A549 (cell line): ENCODE measurements around the gene CYP2S1.

ENCODE experiments used
- CTCF ChIP-seq: fragments of >200 bp; sonication (Bioruptor Twin); formaldehyde crosslinking; IDR thresholded peaks from 3 replicates; pipeline ENCODE4 v1.5.1; 2016
- KDM1A ChIP-seq: fragments of 200-600 bp; sonication (generic); IDR thresholded peaks from 2 replicates; pipeline ENCODE4 v1.6.1; 2016; ENCODE audit warnings: low read depth, mild to moderate bottlenecking
- RARB ChIP-seq: fragments of 250-450 bp; sonication (Bioruptor Pico); IDR thresholded peaks from 2 replicates; pipeline ENCODE4 v1.8.0; 2021; ENCODE audit warnings: mild to moderate bottlenecking, moderate library complexity
- TP53 ChIP-seq: fragments of 250-450 bp; sonication (Bioruptor Pico); IDR thresholded peaks from 2 replicates; pipeline ENCODE4 v1.5.0; 2021; ENCODE audit warnings: mild to moderate bottlenecking, moderate library complexity

DNA sequence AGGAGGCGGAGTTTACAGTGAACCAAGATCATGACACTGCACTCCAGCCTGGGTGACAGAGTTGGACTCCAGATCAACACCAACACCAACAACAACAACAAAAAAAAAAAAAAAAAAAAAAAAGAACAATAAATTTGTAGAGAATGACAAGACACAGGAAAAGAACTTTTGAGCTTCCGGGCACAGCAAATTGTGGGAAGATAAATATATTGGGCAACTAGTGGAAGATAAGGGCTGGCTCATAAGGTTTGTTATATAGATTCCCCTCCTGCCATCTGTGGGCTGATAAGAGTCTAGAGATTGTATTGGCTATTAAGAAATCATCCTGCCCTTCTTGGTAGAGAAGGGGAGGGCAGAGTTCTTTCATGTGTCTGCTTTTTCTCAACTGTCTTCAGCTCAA lies 33.1 kb upstream of the CYP2S1 start:
- TF ChIP-seq TP53 (CRISPR knock-in tag) (no peak), RARB (CRISPR knock-in tag) (no peak), KDM1A (no peak), CTCF (no peak)
